ENCODE data around the gene MAP7D1.
A peak's percentile ranks its signal among the peaks of the same experiment; 100 is the strongest.

Gene MAP7D1

GRCh38 chr1:36199934-36200741 lies 44.2 kb downstream of the MAP7D1 start:
- TF ChIP-seq, protein P1, sequence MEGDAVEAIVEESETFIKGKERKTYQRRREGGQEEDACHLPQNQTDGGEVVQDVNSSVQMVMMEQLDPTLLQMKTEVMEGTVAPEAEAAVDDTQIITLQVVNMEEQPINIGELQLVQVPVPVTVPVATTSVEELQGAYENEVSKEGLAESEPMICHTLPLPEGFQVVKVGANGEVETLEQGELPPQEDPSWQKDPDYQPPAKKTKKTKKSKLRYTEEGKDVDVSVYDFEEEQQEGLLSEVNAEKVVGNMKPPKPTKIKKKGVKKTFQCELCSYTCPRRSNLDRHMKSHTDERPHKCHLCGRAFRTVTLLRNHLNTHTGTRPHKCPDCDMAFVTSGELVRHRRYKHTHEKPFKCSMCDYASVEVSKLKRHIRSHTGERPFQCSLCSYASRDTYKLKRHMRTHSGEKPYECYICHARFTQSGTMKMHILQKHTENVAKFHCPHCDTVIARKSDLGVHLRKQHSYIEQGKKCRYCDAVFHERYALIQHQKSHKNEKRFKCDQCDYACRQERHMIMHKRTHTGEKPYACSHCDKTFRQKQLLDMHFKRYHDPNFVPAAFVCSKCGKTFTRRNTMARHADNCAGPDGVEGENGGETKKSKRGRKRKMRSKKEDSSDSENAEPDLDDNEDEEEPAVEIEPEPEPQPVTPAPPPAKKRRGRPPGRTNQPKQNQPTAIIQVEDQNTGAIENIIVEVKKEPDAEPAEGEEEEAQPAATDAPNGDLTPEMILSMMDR (IDR thresholded peaks at IDR 0.05; ENCODE audit: low read depth, low read length): no peak
- no peak for DNase-seq (ENCODE audit: extremely low read depth, low read depth)

- TF ChIP-seq, protein P1 (IDR thresholded peaks at IDR 0.05; ENCODE audit: low read depth, low read length): no peak
- no peak for DNase-seq (ENCODE audit: extremely low read depth, low read depth)
Observed at GRCh38 chr1:36203027-36203553, 47.1 kb downstream of the MAP7D1 start.

DNA sequence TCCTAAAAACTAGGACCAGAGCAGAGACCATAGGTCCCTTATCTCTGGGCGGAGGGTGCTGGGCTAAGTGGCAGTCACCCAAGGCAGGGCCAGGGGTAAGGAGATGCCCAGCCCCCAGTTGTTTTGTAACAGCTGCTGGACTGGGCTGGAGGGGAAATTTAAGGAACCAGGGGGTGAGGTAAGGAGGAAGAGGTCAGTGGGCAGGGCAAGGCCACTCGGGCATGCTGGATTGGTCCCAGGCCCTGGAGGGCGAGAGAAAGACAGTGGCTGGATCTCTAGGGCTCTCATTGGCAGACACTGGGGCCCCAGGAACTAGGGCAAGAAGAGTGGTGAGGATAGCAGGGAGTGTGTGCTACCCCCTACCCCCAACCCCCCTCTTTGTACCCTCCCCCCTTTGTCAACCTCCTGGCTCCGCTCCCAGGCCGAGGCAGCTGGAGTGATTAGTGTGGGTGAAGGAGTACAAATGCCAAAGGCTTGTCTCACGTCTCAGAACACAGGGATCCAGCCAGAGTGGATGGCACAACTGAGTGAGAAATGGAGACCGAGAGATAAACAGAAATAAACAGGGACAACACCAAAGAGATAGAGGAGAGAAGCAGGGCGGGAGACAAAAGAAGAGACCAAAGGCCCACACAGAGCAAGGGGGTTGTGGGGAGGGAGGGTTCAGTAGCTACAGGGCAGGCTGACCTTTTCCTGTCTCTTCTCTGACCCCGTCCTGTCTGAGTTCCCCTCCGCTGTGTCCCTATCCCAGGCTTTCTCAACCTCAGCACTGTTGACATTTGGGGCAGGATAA lies 47.8 kb downstream of the MAP7D1 start:
- DNase-seq (ENCODE audit: extremely low read depth, low read depth): no peak
- TF ChIP-seq, protein P1 (IDR thresholded peaks at IDR 0.05; ENCODE audit: low read depth, low read length): no peak

- DNase-seq (ENCODE audit: extremely low read depth, low read depth): no peak
- TF ChIP-seq, protein P1 (IDR thresholded peaks at IDR 0.05; ENCODE audit: low read depth, low read length): no peak
Observed at GRCh38 chr1:36204347-36204909, 48.5 kb downstream of the MAP7D1 start.

DNA sequence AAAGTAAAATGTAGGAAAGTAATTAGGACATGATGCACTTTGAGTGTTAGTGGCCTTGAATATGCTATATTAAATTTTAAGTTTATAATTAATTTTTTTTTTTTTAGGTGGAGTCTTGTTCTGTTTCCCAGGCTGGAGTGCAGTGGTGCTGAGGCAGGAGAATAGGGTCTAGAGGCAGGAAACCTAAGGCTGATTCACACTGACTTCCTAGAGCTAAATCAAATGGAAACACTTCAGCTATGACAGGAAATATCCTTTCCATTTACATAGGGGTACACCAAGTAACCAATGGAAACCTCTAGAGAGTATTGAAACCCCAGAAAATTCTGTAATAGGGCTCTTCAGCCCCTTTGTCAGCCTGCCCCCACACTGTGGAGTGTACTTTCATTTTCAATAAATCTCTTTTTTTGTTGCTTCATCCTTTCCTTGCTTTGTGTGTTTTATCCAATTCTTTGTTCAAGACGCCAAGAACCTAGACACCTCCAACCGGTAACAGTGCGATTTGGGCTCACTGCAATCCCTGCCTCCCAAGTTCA lies 50.4 kb downstream of the MAP7D1 start:
- TF ChIP-seq, protein P1 (IDR thresholded peaks at IDR 0.05; ENCODE audit: low read depth, low read length): no peak

DNA sequence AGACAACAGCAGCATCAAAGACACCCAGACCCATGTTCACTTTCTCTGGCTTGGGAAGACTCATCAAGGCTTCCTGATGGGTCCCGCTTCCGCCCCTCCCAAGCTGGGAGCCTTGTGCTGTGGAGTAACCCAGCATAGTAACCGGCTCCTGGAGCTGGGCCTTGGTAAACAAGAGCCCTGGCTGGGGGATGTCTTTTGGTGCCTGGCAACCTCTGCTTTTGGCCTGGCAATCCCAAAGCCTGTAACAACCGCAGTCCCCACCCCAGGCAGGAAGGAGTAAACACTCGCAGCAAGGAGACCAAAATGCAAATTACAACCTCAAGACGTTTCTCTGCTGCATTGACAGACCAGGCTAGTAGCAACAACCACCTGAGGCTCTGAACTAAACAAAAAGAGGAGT lies 51.4 kb downstream of the MAP7D1 start:
- TF ChIP-seq, protein P1 (IDR thresholded peaks at IDR 0.05; ENCODE audit: low read depth, low read length): no peak
- DNase-seq (ENCODE audit: extremely low read depth, low read depth): peak; percentile 62

More for the DNA sequence above, 50.4 kb downstream of the MAP7D1 start:
- no peak for DNase-seq (ENCODE audit: extremely low read depth, low read depth)
